Measurements from ENCODE around the gene ARHGEF10L. TPM values are rescaled to one million over a fixed set of nuclear protein-coding genes. Genes with fewer than 3 reads are reported as not detected.

ARHGEF10L gene
- total RNA-seq, 1 donor from 2014 or later, result 89.8 TPM

- TF ChIP-seq CTCF (IDR thresholded peaks at IDR 0.05; ENCODE audit: partially characterized antibody, unreplicated experiment), result no peak
- no peaks in the 10 kb centered on the region for H3K4me1 Mint-ChIP-seq (ENCODE audit: low read depth, unreplicated experiment)
- H3K27ac Mint-ChIP-seq (ENCODE audit: unreplicated experiment), result no peak overlapping the region
- H3K4me3 Mint-ChIP-seq (ENCODE audit: unreplicated experiment), result no peak overlapping the region
- no peak for DNase-seq
- H3K9me3 Mint-ChIP-seq (ENCODE audit: unreplicated experiment), result no peaks in the 10 kb centered on the region
- no peaks in the 10 kb centered on the region for H3K27me3 Mint-ChIP-seq (ENCODE audit: unreplicated experiment)
- H3K36me3 Mint-ChIP-seq (ENCODE audit: unreplicated experiment), result no peaks in the 10 kb centered on the region
Observed at GRCh38 chr1:17731460-17731859, 192.0 kb downstream of the ARHGEF10L start.

GRCh38 chr1:17732475-17732874, 193.0 kb downstream of the ARHGEF10L start:
- Mint-ChIP-seq H3K4me1 (ENCODE audit: low read depth, unreplicated experiment) (no peaks in the 10 kb centered on the region), H3K27ac (ENCODE audit: unreplicated experiment) (no peak overlapping the region), H3K27me3 (ENCODE audit: unreplicated experiment) (no peaks in the 10 kb centered on the region), H3K4me3 (ENCODE audit: unreplicated experiment) (no peak overlapping the region), H3K36me3 (ENCODE audit: unreplicated experiment) (no peaks in the 10 kb centered on the region), H3K9me3 (ENCODE audit: unreplicated experiment) (no peaks in the 10 kb centered on the region)
- TF ChIP-seq CTCF (IDR thresholded peaks at IDR 0.05; ENCODE audit: partially characterized antibody, unreplicated experiment), result no peak
- DNase-seq, result no peak

GRCh38 chr1:17733661-17734060, 194.2 kb downstream of the ARHGEF10L start:
- no peaks in the 10 kb centered on the region for H3K4me1 Mint-ChIP-seq (ENCODE audit: low read depth, unreplicated experiment)

GRCh38 chr1:17734609-17735008, 195.1 kb downstream of the ARHGEF10L start:
- peaks cover 4% of the 10 kb centered on the region for H3K27me3 Mint-ChIP-seq (ENCODE audit: unreplicated experiment)
- H3K27ac Mint-ChIP-seq (ENCODE audit: unreplicated experiment), result no peak overlapping the region
- TF ChIP-seq CTCF (IDR thresholded peaks at IDR 0.05; ENCODE audit: partially characterized antibody, unreplicated experiment), result no peak
- no peaks in the 10 kb centered on the region for H3K4me1 Mint-ChIP-seq (ENCODE audit: low read depth, unreplicated experiment)
- H3K4me3 Mint-ChIP-seq (ENCODE audit: unreplicated experiment), result no peak overlapping the region
- H3K9me3 Mint-ChIP-seq (ENCODE audit: unreplicated experiment), result no peaks in the 10 kb centered on the region
- no peak for DNase-seq
- H3K36me3 Mint-ChIP-seq (ENCODE audit: unreplicated experiment), result no peaks in the 10 kb centered on the region

More at GRCh38 chr1:17733661-17734060, 194.2 kb downstream of the ARHGEF10L start:
- TF ChIP-seq CTCF (IDR thresholded peaks at IDR 0.05; ENCODE audit: partially characterized antibody, unreplicated experiment), result no peak
- Mint-ChIP-seq H3K9me3 (ENCODE audit: unreplicated experiment) (no peaks in the 10 kb centered on the region), H3K27ac (ENCODE audit: unreplicated experiment) (no peak overlapping the region), H3K36me3 (ENCODE audit: unreplicated experiment) (no peaks in the 10 kb centered on the region), H3K4me3 (ENCODE audit: unreplicated experiment) (no peak overlapping the region), H3K27me3 (ENCODE audit: unreplicated experiment) (peaks cover under 1% of the 10 kb centered on the region)
- no peak for DNase-seq

- Mint-ChIP-seq H3K9me3 (ENCODE audit: unreplicated experiment) (no peaks in the 10 kb centered on the region), H3K27me3 (ENCODE audit: unreplicated experiment) (peaks cover 4% of the 10 kb centered on the region), H3K4me3 (ENCODE audit: unreplicated experiment) (no peak overlapping the region), H3K27ac (ENCODE audit: unreplicated experiment) (no peak overlapping the region), H3K4me1 (ENCODE audit: low read depth, unreplicated experiment) (no peaks in the 10 kb centered on the region), H3K36me3 (ENCODE audit: unreplicated experiment) (no peaks in the 10 kb centered on the region)
- no peak for TF ChIP-seq CTCF (IDR thresholded peaks at IDR 0.05; ENCODE audit: partially characterized antibody, unreplicated experiment)
- DNase-seq, result no peak
Observed at GRCh38 chr1:17735348-17735747, 195.8 kb downstream of the ARHGEF10L start.

Measured in glutamatergic neuron (in vitro differentiated cells).